B cell (primary cell): Measurements from ENCODE around the gene CLSTN2. TPM values are rescaled to one million over a fixed set of nuclear protein-coding genes. Genes with fewer than 3 reads are reported as not detected.

Source experiments
- ATAC-seq: fragments of 200-7000 bp; cut with Tn5 transposase; one replicate; pipeline ENCODE4 v1.10.0; 2021; ENCODE audit warnings: low read depth, mild to moderate bottlenecking, moderate number of reproducible peaks, moderate library complexity
- CTCF ChIA-PET: fragments of 350-600 bp; sonication (Branson Sonifier 250); formaldehyde crosslinking; loops from one replicate; lab custom pipeline; 2021; ENCODE audit warnings: antibody characterized with exemption, inconsistent platforms; lab: Charles Lee
- POLR2A ChIA-PET: fragments of 350-600 bp; sonication (Branson Sonifier 250); formaldehyde crosslinking; loops from one replicate; lab custom pipeline; 2021; ENCODE audit warnings: antibody characterized with exemption; lab: Charles Lee
- DNase-seq: peaks from one replicate; pipeline ENCODE4 v3.0.0; 2013
- H2AFZ ChIP-seq: 2 replicates; pipeline ENCODE4 v1.6.1; 2012; ENCODE audit warnings: mild to moderate bottlenecking, low read depth, low read length; ENCODE audit not compliant: insufficient read depth, poor library complexity, severe bottlenecking
- H3K27ac ChIP-seq, 2 donors: 1 replicate in 1 of 2; 2 replicates in 1 of 2; pipeline ENCODE4 v1.5.1; 2012 to 2013; ENCODE audit warnings: low read length in 2 of 2, mild to moderate bottlenecking in 2 of 2, moderate library complexity in 1 of 2
- H3K27me3 ChIP-seq, 4 experiments: fragments of 200-600 bp in 1 of 4; sonication (generic) in 1 of 4; replicated peaks in 1 of 4; 1 replicate in 2 of 4; 2 replicates in 2 of 4; pipeline versions ENCODE4 v1.6.1 to v1.7.0; 2013 to 2016; ENCODE audit warnings: low read length in 3 of 4, mild to moderate bottlenecking in 2 of 4, mixed read lengths in 1 of 4, moderate library complexity in 1 of 4; ENCODE audit not compliant: insufficient read depth in 4 of 4, control insufficient read depth in 3 of 4; ENCODE audit errors: control extremely low read depth in 1 of 4
- H3K36me3 ChIP-seq, 2 experiments: replicated peaks in 1 of 2; 1 replicate in 1 of 2; 2 replicates in 1 of 2; pipeline versions ENCODE4 v1.6.1 to v1.7.1; 2013; ENCODE audit warnings: low read length in 1 of 2; ENCODE audit not compliant: insufficient read depth in 2 of 2, control insufficient read depth in 1 of 2; ENCODE audit errors: control extremely low read depth in 1 of 2, extremely low read depth in 1 of 2
- H3K4me1 ChIP-seq, 2 donors: fragments of 200-600 bp in 1 of 2; sonication (generic) in 1 of 2; 1 replicate in 1 of 2; 2 replicates in 1 of 2; pipeline versions ENCODE4 v1.5.1 to v1.6.1; 2013 to 2017; ENCODE audit warnings: low read length in 2 of 2; ENCODE audit not compliant: control insufficient read depth in 2 of 2, insufficient read depth in 2 of 2
- H3K4me2 ChIP-seq: replicated peaks from 2 replicates; pipeline ENCODE3; 2012; ENCODE audit warnings: mild to moderate bottlenecking, low read depth, low read length; ENCODE audit not compliant: poor library complexity, severe bottlenecking
- H3K4me3 ChIP-seq, 5 experiments: fragments of 200-600 bp in 1 of 5; sonication (generic) in 1 of 5; 1 replicate in 3 of 5; 2 replicates in 2 of 5; pipeline versions ENCODE4 v1.5.1 to v1.7.0; 2011 to 2016; ENCODE audit warnings: low read length in 4 of 5, mild to moderate bottlenecking in 4 of 5, low read depth in 2 of 5, control low read depth in 1 of 5, moderate library complexity in 1 of 5; ENCODE audit not compliant: insufficient read depth in 1 of 5; ENCODE audit errors: control extremely low read depth in 1 of 5, extremely low read depth in 1 of 5
- H3K79me2 ChIP-seq: fragments of 200-600 bp; sonication (generic); one replicate; pipeline ENCODE4 v1.6.0; 2016; ENCODE audit warnings: low read length; ENCODE audit not compliant: control insufficient read depth, insufficient read depth
- H3K9ac ChIP-seq: fragments of 200-600 bp; sonication (generic); 2 replicates; pipeline ENCODE4 v1.6.1; 2017; ENCODE audit warnings: mild to moderate bottlenecking, low read length, moderate library complexity
- H3K9me3 ChIP-seq, 3 donors: one replicate each; pipeline versions ENCODE4 v1.6.1 to v1.7.1; 2013; ENCODE audit warnings: low read length in 2 of 3; ENCODE audit not compliant: control insufficient read depth in 2 of 3, insufficient read depth in 1 of 3; ENCODE audit errors: control extremely low read depth in 1 of 3
- H4K20me1 ChIP-seq: 2 replicates; pipeline ENCODE4 v1.6.0; 2012; ENCODE audit warnings: mild to moderate bottlenecking, low read length; ENCODE audit not compliant: insufficient read depth, control insufficient read depth, poor library complexity, severe bottlenecking
- H3K27ac Mint-ChIP-seq: one replicate; pipeline ENCODE4 v1.8.0; 2021; ENCODE audit warnings: mixed read lengths
- H3K27me3 Mint-ChIP-seq: one replicate; pipeline ENCODE4 v1.8.0; 2021; ENCODE audit warnings: mixed read lengths
- H3K4me1 Mint-ChIP-seq: one replicate; pipeline ENCODE4 v1.8.0; 2021; ENCODE audit warnings: mixed read lengths
- H3K4me3 Mint-ChIP-seq: one replicate; pipeline ENCODE4 v1.8.0; 2021; ENCODE audit warnings: mixed read lengths
- H3K9me3 Mint-ChIP-seq: one replicate; pipeline ENCODE4 v1.8.0; 2022; ENCODE audit warnings: mixed read lengths; ENCODE audit not compliant: insufficient read depth
- EZH2 ChIP-seq: IDR thresholded peaks from 2 replicates; pipeline ENCODE4 v1.6.1; 2012; ENCODE audit warnings: borderline replicate concordance, low read depth, mild to moderate bottlenecking, moderate library complexity, low read length; ENCODE audit not compliant: insufficient read depth, poor library complexity, severe bottlenecking
- WGBS: methylation state at CpG from one replicate; pipeline ENCODE4 v1.1.5; 2013; ENCODE audit warnings: missing lambda C conversion rate; ENCODE audit not compliant: insufficient coverage; 5-methylcytosine and 5-hydroxymethylcytosine counted together
- intact Hi-C: fragments of 100-400 bp; cut with micrococcal nuclease; formaldehyde crosslinking; loops from one replicate; pipeline ENCODE4 v1.10.0; 2022
- polyA plus RNA-seq: library from polyadenylated mRNA; depleted of rRNA; stranded (reverse); fragments of >200 nt; gene quantifications from 2 replicates; pipeline ENCODE4 v1.2.3, GENCODE V29; 2012
- total RNA-seq, 2 donors: library from RNA; stranded (reverse); fragments of 120-200 nt in 1 of 2; gene quantifications; 1 replicate in 1 of 2; 2 replicates in 1 of 2; pipeline versions ENCODE4 v1.2.3 to v1.2.4, GENCODE V29; 2013 to 2022
- TF ChIP-seq, protein P1 (sequence below): fragments of 200-600 bp; IDR thresholded peaks from one replicate; pipeline ENCODE4 v1.8.0; 2022; ENCODE audit warnings: antibody characterized with exemption, mild to moderate bottlenecking

Gene CLSTN2
- total and polyA plus RNA-seq, 2 donors (not counting 1 experiment from before 2014, with no cell fraction given): not detected

- Histone ChIP-seq H3K4me1 (no peaks in the 10 kb centered on the region), H3K79me2 (no peaks in the 10 kb centered on the region), H4K20me1 (no peaks in the 10 kb centered on the region), H3K9me3 (no peaks in the 10 kb centered on the region), H2AFZ (no peak overlapping the region), H3K4me2 (no peak overlapping the region), H3K36me3 (no peaks in the 10 kb centered on the region), H3K4me3 (no peak overlapping the region), H3K27me3 (no peaks in the 10 kb centered on the region), H3K9ac (no peak overlapping the region), H3K27ac (no peak overlapping the region)
- H3K4me1 Mint-ChIP-seq: no peaks in the 10 kb centered on the region
- ChIA-PET POLR2A (no interaction called here), CTCF (interaction anchor here (0.6 kb wide), 1 partner anchor 1517 kb away, joined by 3 read pairs; no protein-coding TSS in a partner anchor)
- DNase-seq (no peak), ATAC-seq (no peak)
- H3K4me3 Mint-ChIP-seq: no peak overlapping the region
- H3K27ac Mint-ChIP-seq: no peak overlapping the region
- intact Hi-C loops: no loop called here
- no peaks in the 10 kb centered on the region for H3K9me3 Mint-ChIP-seq
- WGBS: 93% methylated on average over 1 of the region's 3 CpGs
- H3K27me3 Mint-ChIP-seq: no peaks in the 10 kb centered on the region
- TF ChIP-seq EZH2: no peak
- TF ChIP-seq, protein P1, sequence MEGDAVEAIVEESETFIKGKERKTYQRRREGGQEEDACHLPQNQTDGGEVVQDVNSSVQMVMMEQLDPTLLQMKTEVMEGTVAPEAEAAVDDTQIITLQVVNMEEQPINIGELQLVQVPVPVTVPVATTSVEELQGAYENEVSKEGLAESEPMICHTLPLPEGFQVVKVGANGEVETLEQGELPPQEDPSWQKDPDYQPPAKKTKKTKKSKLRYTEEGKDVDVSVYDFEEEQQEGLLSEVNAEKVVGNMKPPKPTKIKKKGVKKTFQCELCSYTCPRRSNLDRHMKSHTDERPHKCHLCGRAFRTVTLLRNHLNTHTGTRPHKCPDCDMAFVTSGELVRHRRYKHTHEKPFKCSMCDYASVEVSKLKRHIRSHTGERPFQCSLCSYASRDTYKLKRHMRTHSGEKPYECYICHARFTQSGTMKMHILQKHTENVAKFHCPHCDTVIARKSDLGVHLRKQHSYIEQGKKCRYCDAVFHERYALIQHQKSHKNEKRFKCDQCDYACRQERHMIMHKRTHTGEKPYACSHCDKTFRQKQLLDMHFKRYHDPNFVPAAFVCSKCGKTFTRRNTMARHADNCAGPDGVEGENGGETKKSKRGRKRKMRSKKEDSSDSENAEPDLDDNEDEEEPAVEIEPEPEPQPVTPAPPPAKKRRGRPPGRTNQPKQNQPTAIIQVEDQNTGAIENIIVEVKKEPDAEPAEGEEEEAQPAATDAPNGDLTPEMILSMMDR: no peak
Observed at GRCh38 chr3:140073278-140074045, 138.5 kb downstream of the CLSTN2 start.

- Mint-ChIP-seq H3K9me3 (no peaks in the 10 kb centered on the region), H3K4me1 (no peaks in the 10 kb centered on the region), H3K4me3 (no peak overlapping the region), H3K27ac (no peak overlapping the region), H3K27me3 (no peaks in the 10 kb centered on the region)
- ChIA-PET POLR2A (no interaction called here), CTCF (no interaction called here)
- intact Hi-C loops: no loop called here
- no peaks in the 10 kb centered on the region for H3K79me2 ChIP-seq
- H3K4me3 ChIP-seq: no peak overlapping the region
- H3K9ac ChIP-seq: no peak overlapping the region
- 67% methylated on average over 1 of the region's 3 CpGs for WGBS
- no peak overlapping the region for H2AFZ ChIP-seq
- no peak for ATAC-seq
- H3K27me3 ChIP-seq: no peaks in the 10 kb centered on the region
- no peaks in the 10 kb centered on the region for H3K4me1 ChIP-seq
- no peak overlapping the region for H3K27ac ChIP-seq
- no peak for TF ChIP-seq EZH2
- H3K36me3 ChIP-seq: no peaks in the 10 kb centered on the region
- H3K4me2 ChIP-seq: no peak overlapping the region
- H3K9me3 ChIP-seq: no peaks in the 10 kb centered on the region
- no peak for DNase-seq
- H4K20me1 ChIP-seq: no peaks in the 10 kb centered on the region
Observed at GRCh38 chr3:140076552-140076951, 141.6 kb downstream of the CLSTN2 start.
